Endometrial microvascular endothelial cells (primary cell): ENCODE results near the gene KLK8. TPM values are rescaled to one million over a fixed set of nuclear protein-coding genes. Genes with fewer than 3 reads are reported as not detected.
"Not testable (repeated sequence)": the region's sequence is repeated elsewhere in the genome, so short reads cannot be mapped to it uniquely, and the experiment has no call there.

ENCODE experiments used
- in situ Hi-C: cut with HindIII; loops from 2 replicates; pipeline ENCODE4 v1.10.0; 2017; ENCODE audit warnings: low sequenced_read_pairs, low pct_unique_long_range_greater_than_20kb; ENCODE audit errors: inconsistent ontology term
- total RNA-seq: library from RNA; depleted of rRNA; stranded (reverse); fragments of >200 nt; gene quantifications from one replicate; pipeline ENCODE4 v1.2.3, GENCODE V29; 2015; ENCODE audit errors: inconsistent ontology term

KLK8 gene
- total RNA-seq, 1 donor from 2014 or later = not detected

DNA sequence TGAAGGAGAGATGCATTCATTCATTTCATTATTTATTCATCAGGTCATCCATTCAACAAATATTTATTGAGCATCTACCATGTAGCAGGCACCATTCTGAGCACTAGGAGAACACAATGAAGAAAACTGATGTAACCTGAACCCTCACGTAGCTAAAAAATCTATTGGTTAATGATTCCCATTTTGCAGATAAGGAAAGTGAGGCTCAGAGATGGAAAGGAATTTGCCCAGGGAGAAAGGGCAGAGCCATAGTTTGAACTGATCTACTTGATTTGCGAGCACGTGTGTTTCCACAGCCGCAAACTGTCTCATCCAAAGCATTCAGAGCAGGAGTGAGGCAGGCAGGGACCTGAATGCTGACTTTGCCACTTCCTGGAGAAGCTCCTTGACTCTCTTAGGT is 2.7 kb downstream of the KLK8 start:
- in situ Hi-C loops = no loop called here

DNA sequence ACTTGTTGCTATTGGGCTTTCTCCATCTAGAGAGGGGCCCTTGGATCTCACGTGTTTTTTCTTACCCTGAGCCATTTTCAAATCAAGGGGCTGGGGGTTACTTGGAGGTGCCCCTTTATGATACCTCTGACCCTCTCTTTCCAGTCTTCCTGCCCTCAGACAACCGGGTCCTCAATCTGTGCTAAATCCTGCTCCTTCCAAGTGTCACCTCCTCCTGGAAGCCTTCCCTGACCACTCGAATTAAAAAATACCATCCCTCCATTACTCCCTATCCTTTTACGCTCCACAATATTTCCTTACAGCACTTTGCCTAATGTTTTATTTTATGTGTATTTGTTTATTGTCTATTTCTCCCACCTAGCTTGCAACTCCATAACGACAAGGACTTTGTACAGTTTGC is 3.3 kb downstream of the KLK8 start:
- in situ Hi-C loops = no loop called here

DNA sequence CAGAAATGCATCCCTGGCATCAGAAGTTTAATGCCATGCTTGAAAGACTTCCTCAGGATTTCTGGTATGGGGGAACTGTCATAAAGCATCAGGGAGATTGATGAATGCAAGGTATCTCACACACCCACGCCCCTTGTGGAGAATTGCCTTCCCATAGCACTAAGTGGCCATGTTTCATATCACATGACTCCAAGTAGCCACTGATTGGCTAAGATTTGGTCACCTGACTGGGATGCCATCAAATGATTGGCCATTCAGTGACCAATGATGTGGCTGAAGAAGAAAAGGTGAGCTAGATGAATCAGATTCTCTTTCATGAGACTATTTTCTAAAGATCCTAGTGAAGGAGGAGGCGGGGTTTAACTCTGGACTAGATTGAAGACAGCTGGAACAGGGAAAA is 7.3 kb downstream of the KLK8 start:
- in situ Hi-C loops = no loop called here

GRCh38 chr19:50992666-50993035 is 8.8 kb downstream of the KLK8 start:
- in situ Hi-C loops = no loop called here

GRCh38 chr19:50984416-50984815 is 17.0 kb downstream of the KLK8 start:
- in situ Hi-C loops = not testable (repeated sequence)

GRCh38 chr19:50983625-50984292 is 17.6 kb downstream of the KLK8 start, which contains the start of gene KLK7:
Gene KLK7 (minus strand): TSS chr19:50983917. CDS start chr19:50982399, 1,518 bp downstream.
- in situ Hi-C loops = no loop called here

GRCh38 chr19:50982186-50982585 is 19.2 kb downstream of the KLK8 start:
- in situ Hi-C loops = no loop called here

GRCh38 chr19:50981587-50982146 is 19.7 kb downstream of the KLK8 start:
- in situ Hi-C loops = no loop called here

DNA sequence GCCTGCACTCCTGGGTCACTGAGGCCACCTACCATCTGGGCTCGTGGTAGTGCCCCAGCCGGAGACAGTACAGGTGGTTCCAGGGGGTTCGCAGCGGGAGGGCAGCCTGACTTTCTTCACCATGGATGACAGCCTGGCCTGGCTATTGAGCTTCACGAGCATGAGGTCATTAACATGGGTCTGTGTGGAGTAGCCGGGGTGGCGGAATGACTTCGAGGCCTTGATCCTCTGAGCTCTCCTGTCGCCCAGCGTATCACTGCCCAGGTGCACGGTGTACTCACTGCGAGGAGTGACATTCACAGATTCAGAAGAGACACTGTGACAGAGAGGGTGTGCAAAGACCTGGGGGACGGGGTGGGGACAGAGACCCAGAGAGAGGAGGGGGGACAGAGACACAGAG is 21.2 kb downstream of the KLK8 start:
- in situ Hi-C loops = no loop called here

GRCh38 chr19:50979758-50980157 is 21.6 kb downstream of the KLK8 start:
- in situ Hi-C loops = no loop called here

DNA sequence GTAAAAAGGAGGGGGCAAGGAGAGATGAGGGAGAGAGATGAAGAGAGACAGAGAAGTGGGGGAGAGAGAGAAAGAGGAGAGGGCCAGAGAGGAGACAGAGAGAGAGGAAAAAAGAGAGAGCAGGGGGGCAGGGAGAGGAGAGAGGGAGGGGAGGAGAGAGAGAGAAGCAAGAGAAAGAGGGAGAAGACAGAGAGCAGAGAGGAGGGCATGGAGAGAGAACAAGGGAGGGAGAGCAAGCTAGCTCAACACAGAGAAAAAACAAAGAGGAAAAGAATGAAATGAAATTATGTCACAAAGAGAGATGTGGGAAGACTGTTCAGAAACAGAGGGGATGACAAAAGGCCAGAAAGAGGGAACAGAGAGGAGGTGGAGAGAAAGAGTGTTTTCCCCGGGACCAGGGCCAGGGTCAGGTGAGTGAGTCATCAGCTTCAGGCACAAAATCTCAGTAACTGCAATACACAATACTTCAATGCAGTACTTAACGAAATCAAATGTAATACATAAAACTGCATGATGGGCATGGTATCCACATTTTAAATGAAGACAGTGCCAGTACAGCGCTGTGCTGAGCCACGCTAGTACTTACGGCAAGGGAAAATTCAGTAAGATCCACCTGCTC is 22.5 kb downstream of the KLK8 start:
- in situ Hi-C loops = no loop called here

- in situ Hi-C loops = no loop called here
These were observed 23.8 kb downstream of the KLK8 start for GRCh38 chr19:50977626-50978025.

GRCh38 chr19:50975766-50976165 is 25.6 kb downstream of the KLK8 start:
- in situ Hi-C loops = no loop called here

DNA sequence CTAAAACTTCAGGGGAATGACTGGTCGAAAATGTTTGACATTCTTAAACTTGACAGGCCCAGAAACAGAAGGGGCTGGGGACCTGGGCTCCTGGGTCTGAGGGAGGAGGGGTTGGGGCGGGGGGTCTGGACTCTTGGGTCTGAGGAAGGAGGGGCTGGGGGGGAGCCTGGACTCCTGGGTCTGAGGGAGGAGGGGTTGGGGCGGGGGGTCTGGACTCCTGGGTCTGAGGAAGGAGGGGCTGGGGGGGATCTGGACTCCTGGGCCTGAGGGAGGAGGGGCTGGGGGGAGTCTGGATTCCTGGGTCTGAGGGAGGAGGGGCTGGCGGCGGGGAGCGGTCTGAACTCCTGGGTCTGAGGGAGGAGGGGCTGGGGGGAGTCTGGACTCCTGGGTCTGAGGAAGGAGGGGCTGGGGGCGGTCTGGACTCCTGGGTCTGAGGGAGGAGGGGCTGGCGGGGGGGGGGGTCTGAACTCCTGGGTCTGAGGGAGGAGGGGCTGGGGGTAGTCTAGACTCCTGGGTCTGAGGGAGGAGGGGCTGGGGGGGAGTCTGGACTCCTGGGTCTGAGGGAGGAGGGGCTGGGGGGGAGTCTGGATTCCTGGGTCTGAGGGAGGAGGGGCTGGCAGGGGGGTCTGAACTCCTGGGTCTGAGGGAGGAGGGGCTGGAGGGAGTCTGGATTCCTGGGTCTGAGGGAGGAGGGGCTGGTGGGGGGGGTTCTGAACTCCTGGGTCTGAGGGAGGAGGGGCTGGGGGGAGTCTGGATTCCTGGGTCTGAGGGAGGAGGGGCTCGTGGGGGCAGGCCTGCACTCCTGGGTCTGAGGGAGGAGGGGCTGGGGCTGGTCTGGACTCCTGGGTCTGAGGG is 26.5 kb downstream of the KLK8 start:
- in situ Hi-C loops = no loop called here

DNA sequence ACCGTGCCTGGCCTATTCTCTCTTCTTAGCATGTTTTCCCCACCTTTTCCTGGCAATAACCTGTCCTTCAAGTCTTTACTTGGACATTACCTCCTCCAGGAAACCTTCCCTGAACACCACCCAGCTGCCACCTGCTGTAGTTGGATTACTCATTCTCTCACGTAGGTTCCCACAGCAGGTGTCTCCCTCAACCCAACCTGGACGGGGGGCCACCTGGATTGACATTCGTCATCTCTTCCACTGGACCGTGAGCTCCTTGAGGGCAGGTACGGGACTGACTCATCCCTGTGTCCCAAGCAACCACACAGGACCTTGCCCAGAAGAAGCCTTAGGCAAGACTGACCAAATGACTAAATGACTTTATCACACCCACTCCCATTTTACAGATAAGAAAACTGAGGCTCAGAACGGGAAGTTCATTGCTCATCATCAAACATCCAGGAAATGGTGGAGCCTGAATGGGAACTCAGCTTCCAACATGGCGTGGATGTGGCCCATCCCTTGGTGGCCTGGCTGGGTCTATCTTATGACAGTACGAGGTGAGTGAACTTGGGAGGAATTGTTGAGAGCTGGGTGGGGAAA is 28.5 kb downstream of the KLK8 start:
- in situ Hi-C loops = no loop called here

GRCh38 chr19:50969810-50970209 is 31.6 kb downstream of the KLK8 start:
- in situ Hi-C loops = not testable (repeated sequence)

GRCh38 chr19:50969413-50969760 is 32.0 kb downstream of the KLK8 start, which contains the start of gene KLK6:
Gene KLK6 (minus strand): TSS chr19:50969591. CDS start chr19:50968104, 1,487 bp downstream.
- in situ Hi-C loops = no loop called here

DNA sequence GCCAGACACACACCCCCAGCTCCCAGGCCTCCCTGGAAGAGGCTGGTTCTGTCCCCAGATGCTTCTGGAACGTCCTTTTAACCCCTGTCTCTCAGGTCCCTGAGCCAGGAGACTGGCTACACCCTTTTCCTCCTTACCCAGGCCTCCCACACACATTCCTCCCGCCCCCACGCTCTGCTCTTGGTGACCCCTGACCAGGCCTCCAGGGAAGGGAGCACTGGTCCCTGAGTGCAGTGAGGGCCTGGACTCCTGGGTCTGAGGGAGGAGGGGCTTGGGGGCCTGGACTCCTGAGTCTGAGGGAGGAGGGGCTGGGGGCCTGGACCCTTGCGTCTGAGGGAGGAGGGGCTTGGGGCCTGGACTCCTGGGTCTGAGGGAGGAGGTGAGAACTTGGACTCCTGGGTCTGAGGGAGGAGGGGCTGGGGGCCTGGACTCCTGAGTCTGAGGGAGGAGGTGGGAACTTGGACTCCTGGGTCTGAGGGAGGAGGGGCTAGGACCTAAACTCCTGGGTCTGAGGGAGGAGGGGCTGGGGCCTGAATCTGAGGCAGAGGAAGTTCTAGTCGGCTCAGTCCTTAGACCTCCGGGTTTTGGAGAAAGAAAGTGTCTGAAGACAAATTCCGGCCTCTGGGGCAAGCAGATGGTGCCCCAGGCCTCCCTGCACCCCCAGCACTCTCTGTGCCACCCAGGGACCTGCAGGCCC is 32.5 kb downstream of the KLK8 start:
- in situ Hi-C loops = no loop called here
